Measurements from ENCODE around the gene WNT9A. TPM values are rescaled to one million over a fixed set of nuclear protein-coding genes. Genes with fewer than 3 reads are reported as not detected.

Gene WNT9A
- polyA plus RNA-seq, 3 donors, result not detected

- TF ChIP-seq, protein P1, sequence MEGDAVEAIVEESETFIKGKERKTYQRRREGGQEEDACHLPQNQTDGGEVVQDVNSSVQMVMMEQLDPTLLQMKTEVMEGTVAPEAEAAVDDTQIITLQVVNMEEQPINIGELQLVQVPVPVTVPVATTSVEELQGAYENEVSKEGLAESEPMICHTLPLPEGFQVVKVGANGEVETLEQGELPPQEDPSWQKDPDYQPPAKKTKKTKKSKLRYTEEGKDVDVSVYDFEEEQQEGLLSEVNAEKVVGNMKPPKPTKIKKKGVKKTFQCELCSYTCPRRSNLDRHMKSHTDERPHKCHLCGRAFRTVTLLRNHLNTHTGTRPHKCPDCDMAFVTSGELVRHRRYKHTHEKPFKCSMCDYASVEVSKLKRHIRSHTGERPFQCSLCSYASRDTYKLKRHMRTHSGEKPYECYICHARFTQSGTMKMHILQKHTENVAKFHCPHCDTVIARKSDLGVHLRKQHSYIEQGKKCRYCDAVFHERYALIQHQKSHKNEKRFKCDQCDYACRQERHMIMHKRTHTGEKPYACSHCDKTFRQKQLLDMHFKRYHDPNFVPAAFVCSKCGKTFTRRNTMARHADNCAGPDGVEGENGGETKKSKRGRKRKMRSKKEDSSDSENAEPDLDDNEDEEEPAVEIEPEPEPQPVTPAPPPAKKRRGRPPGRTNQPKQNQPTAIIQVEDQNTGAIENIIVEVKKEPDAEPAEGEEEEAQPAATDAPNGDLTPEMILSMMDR (IDR thresholded peaks at IDR 0.05), result no peak
- Histone ChIP-seq H3K36me3 (replicated peaks in 1 of 2; ENCODE audit: control insufficient read depth in 1 of 2, insufficient read depth in 2 of 2, low read length in 2 of 2) (no peaks in the 10 kb centered on the region), H4K20me1 (ENCODE audit: insufficient read depth, low read length) (no peaks in the 10 kb centered on the region), H3K9me3 (replicated peaks in 1 of 2; ENCODE audit: control insufficient read depth in 1 of 2, insufficient read depth in 1 of 2, low read length in 2 of 2) (no peaks in the 10 kb centered on the region), H3K4me2 (replicated peaks; ENCODE audit: extremely low read depth, low read length, poor library complexity, severe bottlenecking) (no peak overlapping the region), H3K9ac (ENCODE audit: insufficient read depth, low read length, poor library complexity, severe bottlenecking) (no peak overlapping the region), H3K79me2 (ENCODE audit: insufficient read depth, low read length) (no peaks in the 10 kb centered on the region), H3K27ac (ENCODE audit: low read depth in 1 of 2, low read length in 2 of 2) (no peak overlapping the region), H3K27me3 (ENCODE audit: control insufficient read depth in 2 of 2, insufficient read depth in 2 of 2, low read length in 2 of 2) (no peaks in the 10 kb centered on the region), H3K4me1 (ENCODE audit: control insufficient read depth in 1 of 2, insufficient read depth in 2 of 2, low read length in 2 of 2) (no peaks in the 10 kb centered on the region), H3K4me3 (replicated peaks in 1 of 3; ENCODE audit: low read depth in 2 of 3, low read length in 3 of 3) (no peak overlapping the region), H2AFZ (ENCODE audit: insufficient read depth, low read depth, low read length, poor library complexity, severe bottlenecking) (no peak overlapping the region)
- H3K27me3 Mint-ChIP-seq (ENCODE audit: low read depth in 3 of 3), result peaks cover 1 to 5% (median 1%) of the 10 kb centered on the region in 3 donors
- H3K27ac Mint-ChIP-seq, result no peak overlapping the region
- no peaks in the 10 kb centered on the region for H3K36me3 Mint-ChIP-seq
- no peaks in the 10 kb centered on the region for H3K4me1 Mint-ChIP-seq
- H3K9me3 Mint-ChIP-seq, result no peaks in the 10 kb centered on the region
- no peak for DNase-seq
- intact Hi-C loops (cut with micrococcal nuclease), result no loop called here
- WGBS (ENCODE audit: insufficient coverage), result 59% methylated on average over 4 of the region's 12 CpGs
- H3K4me3 Mint-ChIP-seq, result no peak overlapping the region
These were observed 49.1 kb downstream of the WNT9A start for GRCh38 chr1:227898502-227899140.

DNA sequence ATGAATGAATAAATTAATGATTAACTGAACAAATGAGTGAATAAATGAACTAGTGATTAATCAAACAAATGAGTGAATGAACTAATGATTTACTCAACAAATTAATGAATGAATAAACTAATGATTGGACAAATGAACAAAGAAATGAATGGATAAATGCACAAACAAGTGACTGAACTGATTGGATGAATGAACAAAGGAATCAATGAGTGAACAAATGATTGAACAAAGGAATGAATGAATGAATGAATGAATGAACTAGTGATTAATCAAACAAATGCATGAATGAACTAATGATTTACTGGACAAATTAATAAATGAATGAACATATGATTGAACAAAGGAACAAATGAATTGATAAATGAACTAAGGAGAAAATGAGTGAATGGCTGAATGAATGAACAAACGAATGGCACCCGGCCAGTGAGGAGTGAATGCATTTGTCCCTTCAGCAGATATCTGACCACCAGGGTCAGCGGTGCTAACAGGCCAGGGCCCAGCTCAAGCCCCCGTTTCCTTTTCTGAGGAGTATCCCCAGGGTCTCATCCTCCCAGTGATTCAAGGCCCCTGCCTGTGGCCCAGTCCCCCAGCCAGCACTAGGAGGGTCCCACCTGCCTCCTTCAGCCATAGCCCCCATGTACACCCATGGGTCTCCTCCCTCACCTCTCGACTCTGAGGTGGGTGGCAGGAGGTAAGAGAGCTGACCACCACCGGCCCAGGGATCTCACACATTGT is 49.9 kb downstream of the WNT9A start:
- Histone ChIP-seq H3K4me3 (replicated peaks in 1 of 3; ENCODE audit: low read depth in 2 of 3, low read length in 3 of 3) (no peak overlapping the region), H3K79me2 (ENCODE audit: insufficient read depth, low read length) (no peaks in the 10 kb centered on the region), H2AFZ (ENCODE audit: insufficient read depth, low read depth, low read length, poor library complexity, severe bottlenecking) (no peak overlapping the region), H3K4me1 (ENCODE audit: control insufficient read depth in 1 of 2, insufficient read depth in 2 of 2, low read length in 2 of 2) (no peaks in the 10 kb centered on the region), H3K27ac (ENCODE audit: low read depth in 1 of 2, low read length in 2 of 2) (no peak overlapping the region), H3K9me3 (replicated peaks in 1 of 2; ENCODE audit: control insufficient read depth in 1 of 2, insufficient read depth in 1 of 2, low read length in 2 of 2) (no peaks in the 10 kb centered on the region), H3K27me3 (ENCODE audit: control insufficient read depth in 2 of 2, insufficient read depth in 2 of 2, low read length in 2 of 2) (no peaks in the 10 kb centered on the region), H4K20me1 (ENCODE audit: insufficient read depth, low read length) (no peaks in the 10 kb centered on the region), H3K9ac (ENCODE audit: insufficient read depth, low read length, poor library complexity, severe bottlenecking) (no peak overlapping the region), H3K4me2 (replicated peaks; ENCODE audit: extremely low read depth, low read length, poor library complexity, severe bottlenecking) (no peak overlapping the region), H3K36me3 (replicated peaks in 1 of 2; ENCODE audit: control insufficient read depth in 1 of 2, insufficient read depth in 2 of 2, low read length in 2 of 2) (no peaks in the 10 kb centered on the region)
- no peak for DNase-seq
- Mint-ChIP-seq H3K9me3 (no peaks in the 10 kb centered on the region), H3K27me3 (ENCODE audit: low read depth in 3 of 3) (peaks cover 1 to 5% (median 1%) of the 10 kb centered on the region in 3 donors), H3K36me3 (no peaks in the 10 kb centered on the region), H3K4me1 (no peaks in the 10 kb centered on the region), H3K4me3 (no peak overlapping the region), H3K27ac (no peak overlapping the region)
- WGBS (ENCODE audit: insufficient coverage), result 100% methylated on average over 4 of the region's 6 CpGs
- TF ChIP-seq, protein P1 (IDR thresholded peaks at IDR 0.05), result no peak
- intact Hi-C loops (cut with micrococcal nuclease), result no loop called here

All from CD14-positive monocyte (primary cell).